GM10266 (cell line): ENCODE measurements around the gene FAM200B.

ENCODE experiments used
- DNase-seq: peaks from one replicate; pipeline ENCODE4 v3.0.0; 2012; ENCODE audit errors: extremely low spot score
- TF ChIP-seq, protein P1 (sequence below): IDR thresholded peaks from 2 replicates; pipeline ENCODE4 v1.5.1; 2012; ENCODE audit warnings: mild to moderate bottlenecking, low read depth; ENCODE audit not compliant: control insufficient read depth, insufficient read depth; ENCODE audit errors: missing control alignments

FAM200B gene

DNA sequence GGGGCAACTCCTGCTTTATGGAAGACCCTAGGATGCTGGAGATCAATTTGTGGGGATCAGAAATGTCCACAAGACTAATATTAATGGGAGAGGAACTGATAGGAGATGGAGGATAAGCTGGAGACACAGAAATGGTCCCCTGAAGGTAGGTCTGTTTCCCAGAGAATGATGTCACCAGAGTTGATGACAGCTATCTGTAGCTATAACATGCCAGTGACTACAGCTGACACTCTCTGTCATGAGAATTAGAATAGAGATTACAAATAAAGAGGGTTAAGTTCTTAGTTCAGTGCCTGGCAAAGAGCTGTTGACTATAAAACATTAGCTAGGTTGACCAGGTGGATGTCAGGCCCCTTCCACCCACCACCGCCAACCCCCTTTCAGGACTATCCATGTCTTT, 30.6 kb downstream of the FAM200B start:
- TF ChIP-seq, protein P1, sequence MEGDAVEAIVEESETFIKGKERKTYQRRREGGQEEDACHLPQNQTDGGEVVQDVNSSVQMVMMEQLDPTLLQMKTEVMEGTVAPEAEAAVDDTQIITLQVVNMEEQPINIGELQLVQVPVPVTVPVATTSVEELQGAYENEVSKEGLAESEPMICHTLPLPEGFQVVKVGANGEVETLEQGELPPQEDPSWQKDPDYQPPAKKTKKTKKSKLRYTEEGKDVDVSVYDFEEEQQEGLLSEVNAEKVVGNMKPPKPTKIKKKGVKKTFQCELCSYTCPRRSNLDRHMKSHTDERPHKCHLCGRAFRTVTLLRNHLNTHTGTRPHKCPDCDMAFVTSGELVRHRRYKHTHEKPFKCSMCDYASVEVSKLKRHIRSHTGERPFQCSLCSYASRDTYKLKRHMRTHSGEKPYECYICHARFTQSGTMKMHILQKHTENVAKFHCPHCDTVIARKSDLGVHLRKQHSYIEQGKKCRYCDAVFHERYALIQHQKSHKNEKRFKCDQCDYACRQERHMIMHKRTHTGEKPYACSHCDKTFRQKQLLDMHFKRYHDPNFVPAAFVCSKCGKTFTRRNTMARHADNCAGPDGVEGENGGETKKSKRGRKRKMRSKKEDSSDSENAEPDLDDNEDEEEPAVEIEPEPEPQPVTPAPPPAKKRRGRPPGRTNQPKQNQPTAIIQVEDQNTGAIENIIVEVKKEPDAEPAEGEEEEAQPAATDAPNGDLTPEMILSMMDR = no peak
- no peak for DNase-seq

DNA sequence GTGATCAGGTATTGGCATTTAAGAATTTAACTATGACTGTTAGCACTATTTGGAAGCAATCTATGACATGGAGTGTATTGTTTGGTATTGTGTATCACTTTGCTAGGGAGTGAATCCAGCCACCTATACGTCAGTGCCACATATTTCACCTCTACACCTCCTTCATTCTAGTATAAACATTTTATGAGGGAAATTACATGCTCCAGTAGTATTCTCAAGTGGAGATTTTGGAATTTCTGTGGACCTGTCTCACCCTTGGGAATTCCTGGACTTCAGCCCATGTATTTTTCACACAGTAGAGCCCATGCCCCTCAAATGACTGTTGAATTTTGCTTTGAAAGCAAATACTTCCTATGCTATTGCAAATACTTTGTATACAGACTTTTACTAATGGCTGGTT, 32.5 kb downstream of the FAM200B start:
- TF ChIP-seq, protein P1 = no peak
- no peak for DNase-seq

DNA sequence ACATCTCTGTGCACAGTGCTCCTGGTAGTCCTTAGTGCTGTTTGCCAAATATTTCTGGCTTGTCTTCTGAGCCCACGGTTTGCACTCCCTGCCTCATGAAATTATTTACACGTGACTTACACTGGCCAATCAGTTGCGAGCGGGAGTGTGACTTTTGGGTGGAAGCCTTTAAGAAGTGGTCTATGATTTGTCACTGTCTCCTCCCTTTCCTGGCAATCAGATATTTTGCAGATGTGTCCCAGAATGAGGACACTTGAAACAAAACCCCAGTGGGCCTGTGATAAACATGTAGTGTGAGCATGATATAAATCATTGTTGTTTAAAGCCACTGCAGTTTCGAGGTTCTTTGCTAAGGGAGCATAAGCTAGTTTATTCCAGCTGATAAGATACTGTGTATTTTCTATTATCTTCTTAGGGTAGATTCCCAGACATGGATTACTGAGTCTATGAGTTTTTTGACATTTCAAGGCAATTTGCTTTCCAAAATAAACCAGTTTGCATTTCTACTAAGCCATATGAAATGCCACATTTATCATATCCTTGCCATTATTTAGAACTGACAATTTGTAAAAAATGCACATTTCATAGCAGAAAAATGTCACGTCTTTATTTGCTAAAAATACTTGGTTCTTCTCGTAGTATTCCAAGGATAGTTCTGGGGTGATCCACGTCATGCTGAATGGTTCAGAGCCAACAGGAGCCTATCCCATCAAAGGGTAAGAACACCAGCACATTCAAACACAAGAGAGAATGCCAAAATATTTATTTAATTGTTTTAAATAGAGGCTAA, 33.2 kb downstream of the FAM200B start:
- TF ChIP-seq, protein P1 = no peak
- DNase-seq = no peak

DNA sequence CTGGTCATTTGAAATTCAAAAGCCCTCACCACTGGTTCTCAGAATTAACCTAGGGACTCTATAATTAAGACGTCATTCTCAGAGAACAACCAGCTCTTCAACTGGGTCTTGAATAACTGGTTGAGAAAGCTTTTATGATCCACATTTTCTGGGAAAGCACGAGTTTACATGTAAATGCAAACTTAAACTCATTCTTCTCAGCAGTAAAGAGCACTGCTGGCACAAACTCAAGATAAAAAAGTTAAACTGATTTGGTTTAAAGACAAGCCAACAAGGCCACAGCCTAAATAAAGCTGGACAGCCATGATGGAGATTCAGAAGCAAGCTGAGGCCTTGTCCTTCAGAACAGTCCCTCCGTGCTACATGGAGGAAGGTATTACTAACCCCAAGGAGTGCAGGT, 34.5 kb downstream of the FAM200B start:
- DNase-seq = no peak
- TF ChIP-seq, protein P1 = no peak

DNA sequence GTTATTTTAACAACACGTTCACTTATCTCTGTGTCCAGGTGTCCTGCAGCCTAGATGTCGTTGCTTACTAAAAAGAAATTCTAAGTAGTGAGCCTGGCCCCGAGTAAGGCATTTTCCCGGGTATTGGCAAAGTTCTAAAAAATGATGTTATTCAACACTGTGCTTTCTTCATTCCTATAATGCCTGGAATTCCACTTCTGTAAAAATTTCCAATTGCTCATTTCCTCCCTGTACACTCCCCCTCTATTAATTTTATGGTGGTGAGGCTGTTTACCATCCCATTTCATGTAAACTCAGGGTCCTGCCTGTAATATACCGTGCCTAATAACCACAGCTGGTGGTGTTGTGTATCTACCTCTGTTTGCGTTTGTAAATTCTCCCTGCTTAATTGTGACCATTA, 35.5 kb downstream of the FAM200B start:
- DNase-seq = no peak
- TF ChIP-seq, protein P1 = no peak

DNA sequence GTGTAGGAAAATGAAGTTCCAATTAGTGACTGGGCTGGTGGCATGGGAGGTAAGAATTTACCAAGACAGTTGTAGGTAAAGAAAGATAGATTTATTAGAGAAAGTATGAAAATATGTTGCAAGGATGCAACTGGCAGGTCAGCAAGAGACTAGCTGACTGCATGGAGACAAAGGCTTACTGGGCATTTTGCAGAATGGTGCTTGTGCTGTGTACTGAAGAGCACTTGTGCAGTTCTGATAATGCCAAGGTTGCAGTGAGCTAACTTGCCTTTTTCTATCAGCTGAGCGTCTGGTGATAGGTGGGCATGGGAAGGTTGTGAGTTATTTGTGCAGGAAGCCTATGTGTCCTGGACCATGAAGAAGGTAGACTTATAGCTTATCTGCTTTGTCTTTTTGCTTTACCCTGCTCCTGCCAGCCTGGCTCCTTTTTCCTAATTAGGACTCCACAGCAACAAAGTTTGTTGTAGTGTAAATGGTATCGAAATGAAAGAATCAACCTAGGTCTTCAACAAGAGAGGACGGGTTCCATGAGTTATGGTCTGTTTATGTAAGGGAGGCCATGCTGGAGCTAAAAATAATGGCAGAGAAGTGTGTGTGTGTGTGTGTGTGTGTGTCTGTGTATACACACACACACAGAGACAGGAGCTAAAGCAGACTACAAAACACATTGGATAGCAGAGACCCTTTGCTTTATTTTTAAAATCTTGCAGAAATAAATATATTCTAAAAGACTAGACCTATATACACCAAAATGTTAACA, 36.2 kb downstream of the FAM200B start:
- TF ChIP-seq, protein P1 = no peak
- no peak for DNase-seq

DNA sequence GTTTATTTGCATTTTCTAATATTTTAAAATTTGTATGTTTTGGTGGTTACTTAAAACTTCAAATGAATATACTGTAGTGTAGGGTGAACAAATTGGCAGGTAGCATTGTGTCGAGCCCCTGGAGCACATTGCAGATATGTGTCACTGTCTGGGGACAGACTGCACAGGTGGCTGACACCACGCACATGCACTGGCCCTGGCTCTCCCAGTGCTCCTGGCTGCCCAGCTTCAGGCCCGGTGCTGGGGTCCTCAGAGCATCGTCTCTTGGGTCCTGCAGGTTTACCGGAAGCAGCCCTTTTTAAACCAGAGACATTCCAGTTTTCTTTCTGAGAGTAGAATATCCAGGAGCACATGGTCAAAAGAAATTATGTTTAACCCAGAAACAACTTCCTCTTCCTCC, 36.8 kb downstream of the FAM200B start:
- DNase-seq = no peak
- TF ChIP-seq, protein P1 = no peak
